Thoracic aorta (tissue), 2 donors: ENCODE results near the gene JPH3. TPM values are rescaled to one million over a fixed set of nuclear protein-coding genes. Genes with fewer than 3 reads are reported as not detected.

Experiments used
- ATAC-seq: fragments of 150-250 bp; one replicate; pipeline ENCODE4 v1.8.0; 2017; ENCODE audit warnings: low read depth; ENCODE audit not compliant: insufficient number of reproducible peaks, low FRiP score
- DNase-seq: peaks from one replicate; pipeline ENCODE4 v3.0.0-alpha.2; 2020; ENCODE audit warnings: low spot score
- H3K27ac ChIP-seq, 2 donors: fragments of 200-600 bp; sonication (generic); 1 replicate in 1 of 2; 2 replicates in 1 of 2; pipeline ENCODE4 v1.5.1; 2016; ENCODE audit warnings: mild to moderate bottlenecking in 2 of 2, moderate library complexity in 2 of 2
- H3K27me3 ChIP-seq: fragments of 200-600 bp; sonication (generic); replicated peaks from 2 replicates; pipeline ENCODE4 v1.6.0; 2016; ENCODE audit warnings: mild to moderate bottlenecking; ENCODE audit not compliant: insufficient read depth
- H3K36me3 ChIP-seq: fragments of 200-600 bp; sonication (generic); one replicate; pipeline ENCODE4 v1.5.1; 2016
- H3K4me1 ChIP-seq, 2 donors: fragments of 200-600 bp; sonication (generic); 1 replicate in 1 of 2; 2 replicates in 1 of 2; pipeline versions ENCODE4 v1.5.1 to v1.6.0; 2016; ENCODE audit warnings: low read depth in 2 of 2, mild to moderate bottlenecking in 1 of 2; ENCODE audit not compliant: control insufficient read depth in 1 of 2
- H3K4me3 ChIP-seq: fragments of 200-600 bp; sonication (generic); 2 replicates; pipeline ENCODE4 v1.5.1; 2016; ENCODE audit warnings: mild to moderate bottlenecking
- H3K9me3 ChIP-seq: fragments of 200-600 bp; sonication (generic); 2 replicates; pipeline ENCODE4 v1.5.1; 2016
- CTCF ChIP-seq: fragments of 200-600 bp; sonication (generic); IDR thresholded peaks from one replicate; pipeline ENCODE4 v1.5.1; 2019; ENCODE audit warnings: antibody characterized with exemption
- total RNA-seq, 2 donors: library from RNA; depleted of rRNA; stranded (reverse); fragments of >200 nt; gene quantifications; one replicate each; pipeline versions ENCODE4 v1.1.0 to v1.2.3, GENCODE V29; 2016

Gene JPH3
- not detected for total RNA-seq

- no peak for TF ChIP-seq CTCF
- no peak for ATAC-seq
- peak within 1 kb of the TSS; percentile 52 for H3K4me3 ChIP-seq
- peaks cover 0 to 7% of the 10 kb centered on the region in 2 donors for H3K4me1 ChIP-seq
- no peaks in the 10 kb centered on the region for H3K36me3 ChIP-seq
- H3K27ac ChIP-seq, result no peak within 1 kb of the TSS
- H3K9me3 ChIP-seq, result no peaks in the 10 kb centered on the region
- no peaks in the 10 kb centered on the region for H3K27me3 ChIP-seq
- no peak for DNase-seq
Measured at GRCh38 chr16:87602001-87602775, at the start of gene JPH3. TSS of gene JPH3 (plus strand) at chr16:87602508. CDS start at chr16:87603147, 639 bp downstream.

- no peak for TF ChIP-seq CTCF
- no peak overlapping the region for H3K4me3 ChIP-seq
- H3K9me3 ChIP-seq, result no peaks in the 10 kb centered on the region
- no peaks in the 10 kb centered on the region for H3K36me3 ChIP-seq
- ATAC-seq, result no peak
- H3K27ac ChIP-seq, result no peak overlapping the region
- H3K4me1 ChIP-seq, result peaks cover 7 to 22% of the 10 kb centered on the region in 2 donors
- H3K27me3 ChIP-seq, result no peaks in the 10 kb centered on the region
- no peak for DNase-seq
Measured at GRCh38 chr16:87552772-87553573, 49.3 kb upstream of the JPH3 start.

- Histone ChIP-seq H3K4me1 (peaks cover 7 to 22% of the 10 kb centered on the region in 2 donors), H3K36me3 (no peaks in the 10 kb centered on the region), H3K4me3 (no peak overlapping the region), H3K9me3 (no peaks in the 10 kb centered on the region), H3K27me3 (no peaks in the 10 kb centered on the region), H3K27ac (no peak overlapping the region)
- no peak for TF ChIP-seq CTCF
- ATAC-seq, result no peak
- DNase-seq, result no peak
Measured at GRCh38 chr16:87554754-87555427, 47.4 kb upstream of the JPH3 start.

GRCh38 chr16:87555647-87556046 is 46.7 kb upstream of the JPH3 start:
- no peaks in the 10 kb centered on the region for H3K36me3 ChIP-seq
- no peak overlapping the region for H3K4me3 ChIP-seq
- no peak for DNase-seq
- H3K27me3 ChIP-seq, result no peaks in the 10 kb centered on the region
- ATAC-seq, result no peak
- H3K27ac ChIP-seq, result no peak overlapping the region
- H3K9me3 ChIP-seq, result no peaks in the 10 kb centered on the region
- H3K4me1 ChIP-seq, result peaks cover 7 to 25% of the 10 kb centered on the region in 2 donors
- TF ChIP-seq CTCF, result no peak

- peak overlapping the region; percentile 55 for H3K4me3 ChIP-seq
- ATAC-seq, result no peak
- no peak for DNase-seq
Measured at GRCh38 chr16:87556941-87557459, 45.3 kb upstream of the JPH3 start.

More at GRCh38 chr16:87556941-87557459, 45.3 kb upstream of the JPH3 start:
- Histone ChIP-seq H3K27ac (peak overlapping the region; percentile 79 to 93), H3K9me3 (no peaks in the 10 kb centered on the region), H3K4me1 (peaks cover 7 to 25% of the 10 kb centered on the region in 2 donors), H3K27me3 (no peaks in the 10 kb centered on the region), H3K36me3 (no peaks in the 10 kb centered on the region)
- TF ChIP-seq CTCF, result no peak
